NCI-H524 (cell line): ENCODE results near the gene NME1.
"Not testable (repeated sequence)": the region's sequence is repeated elsewhere in the genome, so short reads cannot be mapped to it uniquely, and the experiment has no call there.

Source experiments
- DNase-seq, 2 experiments: peaks; one replicate each; lab custom pipeline; 2025; lab: John Stamatoyannopoulos, UW

The NME1 gene

DNA sequence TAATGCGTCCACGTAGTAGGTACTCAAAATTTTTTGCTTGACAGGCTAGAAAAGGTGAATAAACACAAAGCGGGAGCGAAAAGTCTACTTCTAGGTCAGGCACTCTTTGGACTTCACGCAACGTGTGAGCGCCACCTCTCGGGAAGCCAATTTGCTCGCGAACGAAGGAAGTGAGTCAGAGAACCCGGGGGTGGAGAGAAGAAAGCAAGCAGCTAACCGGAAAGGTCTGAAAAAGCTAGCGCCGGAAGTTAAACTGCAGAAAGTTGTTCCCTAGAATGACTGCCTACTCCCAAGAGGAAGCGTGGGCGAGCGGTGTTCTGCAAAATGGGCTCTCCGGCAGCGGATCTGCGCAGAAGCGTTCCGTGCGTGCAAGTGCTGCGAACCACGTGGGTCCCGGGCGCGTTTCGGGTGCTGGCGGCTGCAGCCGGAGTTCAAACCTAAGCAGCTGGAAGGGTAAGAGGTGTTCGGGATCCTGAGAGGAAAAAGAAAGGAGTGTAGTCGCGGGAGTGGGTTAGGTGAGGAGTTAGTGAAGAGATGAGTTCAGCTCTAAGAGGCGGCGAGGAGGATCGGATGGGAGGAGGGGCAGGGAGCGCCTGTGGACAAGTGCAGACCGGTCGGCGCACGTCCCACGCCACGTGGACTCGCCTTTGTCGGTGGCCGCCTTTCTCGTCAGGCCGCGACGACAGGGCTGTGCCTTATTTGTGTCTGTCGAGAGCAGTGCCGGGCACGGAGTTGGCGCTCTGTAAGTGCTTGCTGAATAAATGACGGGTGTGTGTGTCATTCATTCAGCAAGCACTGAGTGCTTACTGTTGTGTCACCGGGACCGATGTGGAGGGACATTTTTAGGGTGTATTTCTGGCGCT lies at the start of gene NME1:
NME1 (plus strand) TSS at position 350 of the 863 bp plus-strand sequence. CDS start 2,096 bp downstream, outside the sequence.
- DNase-seq: peak; percentile 99 to 100

GRCh38 chr17:51107778-51108177 lies 45.6 kb upstream of the NME1 start:
- no peak for DNase-seq

- DNase-seq: not testable (repeated sequence)
These were observed 40.8 kb upstream of the NME1 start for GRCh38 chr17:51112303-51113222.

DNA sequence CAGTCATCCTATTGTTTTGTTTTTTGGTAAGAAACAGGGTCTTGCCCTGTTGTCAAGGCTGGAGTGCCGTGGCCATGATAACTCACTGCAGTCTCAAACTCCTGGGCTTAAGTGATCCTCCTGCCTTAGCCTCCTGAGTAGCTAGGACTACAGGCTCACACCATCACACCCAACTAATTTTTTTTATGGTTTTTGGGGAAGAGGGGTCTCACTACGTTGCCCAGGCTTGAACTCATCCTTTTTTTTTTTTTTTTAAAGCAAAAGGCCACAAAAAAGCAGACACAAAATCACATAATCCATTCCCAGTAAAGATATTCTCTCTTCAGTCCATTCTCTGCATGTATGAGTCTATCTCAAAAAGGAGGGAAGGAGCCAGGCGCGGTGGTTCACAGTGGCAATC lies 38.2 kb upstream of the NME1 start:
- DNase-seq: no peak

- peak; percentile 86 to 89 for DNase-seq
These were observed 34.8 kb upstream of the NME1 start for GRCh38 chr17:51118330-51119195.

GRCh38 chr17:51119415-51120356 lies 33.7 kb upstream of the NME1 start:
- DNase-seq: peak; percentile 55 to 76

- DNase-seq: peak in 1 of 2 experiments; percentile 62
These were observed 33.0 kb upstream of the NME1 start for GRCh38 chr17:51120357-51120738.

DNA sequence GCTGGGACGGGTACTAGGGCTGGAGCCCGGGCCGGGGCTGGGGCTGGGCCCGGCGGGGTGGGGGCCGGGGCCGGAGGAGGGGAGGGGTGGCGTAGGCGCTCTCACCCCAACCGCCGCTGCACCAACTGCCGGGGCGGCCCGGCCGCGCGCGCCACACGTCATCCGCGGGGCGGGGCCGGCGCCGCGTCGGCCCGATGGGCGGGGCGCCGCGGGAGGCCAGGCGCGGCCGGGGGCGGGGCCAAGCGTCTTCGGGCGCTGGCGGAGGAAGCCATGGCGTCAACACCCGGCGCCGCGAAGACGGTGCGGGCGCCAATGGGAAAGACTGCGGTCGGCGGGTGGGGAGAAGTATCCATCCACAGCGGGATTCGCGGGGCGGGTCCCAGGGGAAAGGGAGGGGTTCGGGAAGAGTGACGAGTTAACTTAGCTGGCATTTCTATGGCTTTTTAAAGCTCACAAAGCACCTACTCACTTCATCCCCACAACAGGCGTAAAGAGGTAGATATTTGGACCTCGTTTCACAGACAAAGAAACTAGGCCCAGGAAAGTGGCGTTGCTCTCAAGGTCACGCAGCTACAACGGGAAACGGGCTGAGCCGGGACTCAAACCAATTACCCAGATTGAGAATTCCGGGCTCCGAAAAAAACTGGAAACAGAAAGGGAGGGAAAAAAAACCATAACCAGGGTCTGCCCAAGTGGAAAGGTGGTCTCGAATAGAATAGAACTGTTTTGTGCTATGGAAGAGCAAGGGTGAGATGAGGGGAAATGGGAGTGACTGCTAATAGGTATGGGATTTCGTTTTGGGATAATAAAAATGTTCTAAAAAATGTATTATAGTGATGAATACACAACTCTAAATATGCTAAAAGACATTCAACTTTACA lies 32.4 kb upstream of the NME1 start, which contains the start of gene SPAG9:
SPAG9 (minus strand) TSS at position 130 of the 881 bp plus-strand sequence. CDS start 212 bp downstream, outside the sequence.
- peak; percentile 74 to 96 for DNase-seq

DNA sequence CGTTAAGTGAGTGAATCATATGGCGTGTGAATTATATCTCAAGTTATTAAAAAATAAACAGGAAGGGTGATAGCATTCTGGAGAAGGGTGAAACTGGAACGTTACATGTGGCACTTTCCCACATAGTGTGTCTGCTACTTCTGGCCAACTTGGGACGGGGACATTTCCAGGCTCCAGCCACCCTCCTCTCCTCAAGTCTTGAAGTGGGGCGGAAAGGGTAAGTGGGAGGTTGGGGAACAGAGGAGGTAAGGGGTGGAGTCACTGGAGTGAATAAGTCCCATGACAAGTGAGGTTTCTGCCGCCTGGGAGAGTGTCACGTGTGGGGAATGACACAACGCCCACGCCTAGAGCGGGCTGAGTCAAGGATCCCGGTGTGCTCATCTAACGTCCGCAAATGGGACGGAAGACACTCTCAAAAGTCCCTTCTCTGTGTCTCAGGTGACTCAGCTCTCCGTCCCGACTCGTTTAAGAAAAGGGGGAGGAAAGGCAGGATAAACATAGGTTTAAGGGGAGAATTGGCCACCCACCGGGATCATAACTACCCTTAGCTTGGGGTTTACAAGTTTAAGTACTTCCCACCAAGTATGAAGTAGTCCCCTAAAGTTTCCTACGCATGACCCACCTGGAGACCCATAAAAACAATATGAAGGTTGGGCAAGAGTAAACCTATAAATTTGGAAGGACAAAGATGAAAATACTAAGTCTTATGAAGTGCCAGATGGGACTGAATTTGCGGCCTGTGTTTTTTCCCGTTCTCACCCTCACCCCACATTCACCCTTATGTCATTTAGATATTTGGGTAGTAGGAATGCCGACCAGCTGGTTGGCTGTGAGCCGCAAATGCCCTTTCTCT lies 31.5 kb upstream of the NME1 start:
- DNase-seq: peak; percentile 40 to 65

- DNase-seq: not testable (repeated sequence)
These were observed 30.8 kb upstream of the NME1 start for GRCh38 chr17:51122473-51123115.

- no peak for DNase-seq
These were observed 28.5 kb upstream of the NME1 start for GRCh38 chr17:51124640-51125503.

- no peak for DNase-seq
These were observed 25.3 kb upstream of the NME1 start for GRCh38 chr17:51128076-51128475.

DNA sequence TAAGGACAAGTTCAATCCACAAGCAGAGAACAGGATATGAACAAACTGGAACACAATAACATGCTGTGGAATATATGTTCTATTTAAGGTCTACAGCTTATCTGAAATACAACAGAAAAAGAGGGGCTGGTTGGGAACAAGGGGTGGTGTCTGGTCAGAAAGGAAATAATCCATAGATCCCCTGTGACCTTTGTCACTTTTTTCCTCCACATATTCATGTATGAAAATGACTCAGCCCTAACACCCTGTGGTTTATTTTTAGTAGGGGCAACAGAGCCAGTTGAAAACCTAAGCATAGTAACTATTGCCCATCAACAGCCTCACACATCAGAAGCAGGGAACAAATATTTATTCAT lies 20.4 kb upstream of the NME1 start:
- no peak for DNase-seq

GRCh38 chr17:51133365-51133764 lies 20.0 kb upstream of the NME1 start:
- DNase-seq: no peak

DNA sequence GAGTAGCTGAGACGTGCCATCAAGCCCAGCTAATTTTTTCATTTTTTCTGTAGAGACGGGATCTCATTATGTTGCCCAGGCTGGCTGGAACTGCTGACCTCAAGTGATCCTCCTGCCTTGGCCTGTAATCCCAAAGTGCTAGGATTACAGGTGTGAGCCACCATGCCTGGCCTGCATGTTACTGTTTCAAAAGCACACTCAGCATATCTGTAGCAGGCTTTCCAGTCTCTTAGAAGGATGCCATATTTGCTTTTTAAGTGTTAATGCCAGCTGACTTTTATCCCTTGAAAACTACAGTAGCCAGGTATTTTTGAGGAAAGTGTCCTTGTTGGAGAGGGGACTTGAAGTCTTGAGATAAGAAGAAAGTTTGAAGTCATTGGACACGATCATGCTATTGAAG lies 17.4 kb upstream of the NME1 start:
- no peak for DNase-seq

GRCh38 chr17:51142597-51142996 lies 10.8 kb upstream of the NME1 start:
- peak in 1 of 2 experiments; percentile 63 for DNase-seq
